Measurements from ENCODE around the gene SECISBP2L.
A peak's percentile ranks its signal among the peaks of the same experiment; 100 is the strongest.

SECISBP2L gene

GRCh38 chr15:48992545-48992944 lies 53.7 kb downstream of the SECISBP2L start:
- Mint-ChIP-seq H3K27me3 (no peaks in the 10 kb centered on the region), H3K36me3 (peaks cover 38 to 55% of the 10 kb centered on the region in 2 donors), H3K4me1 (peaks cover 6 to 12% of the 10 kb centered on the region in 2 donors), H3K27ac (peak overlapping the region; percentile 79), H3K9me3 (no peaks in the 10 kb centered on the region), H3K4me3 (no peak overlapping the region)
- ATAC-seq (replicated peaks) (peak; percentile 100), DNase-seq (peak; percentile 26)

GRCh38 chr15:48992096-48992495 lies 54.1 kb downstream of the SECISBP2L start:
- Mint-ChIP-seq H3K4me3 (no peak overlapping the region), H3K9me3 (no peaks in the 10 kb centered on the region), H3K27me3 (no peaks in the 10 kb centered on the region), H3K36me3 (peaks cover 33 to 51% of the 10 kb centered on the region in 2 donors), H3K4me1 (peaks cover 6 to 12% of the 10 kb centered on the region in 2 donors), H3K27ac (peak overlapping the region; percentile 79)
- ATAC-seq (replicated peaks) (peak in 1 of 2 donors; percentile 38), DNase-seq (no peak)

- Mint-ChIP-seq H3K27me3 (no peaks in the 10 kb centered on the region), H3K27ac (no peak overlapping the region), H3K4me1 (peaks cover 6 to 12% of the 10 kb centered on the region in 2 donors), H3K9me3 (no peaks in the 10 kb centered on the region), H3K4me3 (no peak overlapping the region), H3K36me3 (peaks cover 18 to 33% of the 10 kb centered on the region in 2 donors)
- ATAC-seq (replicated peaks), result no peak
- no peak for DNase-seq
These were observed 57.1 kb downstream of the SECISBP2L start for GRCh38 chr15:48989170-48989569.

GRCh38 chr15:48987142-48987541 lies 59.1 kb downstream of the SECISBP2L start:
- no peak overlapping the region for H3K27ac Mint-ChIP-seq
- H3K27me3 Mint-ChIP-seq, result peaks cover 0 to 5% of the 10 kb centered on the region in 2 donors
- DNase-seq (no peak), ATAC-seq (replicated peaks) (no peak)
- peaks cover 9 to 18% of the 10 kb centered on the region in 2 donors for H3K36me3 Mint-ChIP-seq
- no peaks in the 10 kb centered on the region for H3K9me3 Mint-ChIP-seq
- no peak overlapping the region for H3K4me3 Mint-ChIP-seq
- H3K4me1 Mint-ChIP-seq, result peaks cover 0 to 1% of the 10 kb centered on the region in 2 donors

- no peak for ATAC-seq (replicated peaks)
- no peak overlapping the region for H3K27ac Mint-ChIP-seq
- DNase-seq, result no peak
- H3K4me3 Mint-ChIP-seq, result no peak overlapping the region
- H3K4me1 Mint-ChIP-seq, result no peaks in the 10 kb centered on the region
- H3K27me3 Mint-ChIP-seq, result peaks cover 5 to 14% of the 10 kb centered on the region in 2 donors
- H3K36me3 Mint-ChIP-seq, result peaks cover 5 to 15% of the 10 kb centered on the region in 2 donors
- no peaks in the 10 kb centered on the region for H3K9me3 Mint-ChIP-seq
These were observed 60.0 kb downstream of the SECISBP2L start for GRCh38 chr15:48986240-48986639.

- Mint-ChIP-seq H3K9me3 (no peaks in the 10 kb centered on the region), H3K4me1 (no peaks in the 10 kb centered on the region), H3K27me3 (peaks cover 5 to 20% of the 10 kb centered on the region in 2 donors), H3K36me3 (peaks cover 5 to 12% of the 10 kb centered on the region in 2 donors), H3K27ac (peak overlapping the region; percentile 42), H3K4me3 (no peak overlapping the region)
- ATAC-seq (replicated peaks), result no peak
- no peak for DNase-seq
These were observed 60.7 kb downstream of the SECISBP2L start for GRCh38 chr15:48985516-48985915.

GRCh38 chr15:48984811-48985352 lies 61.4 kb downstream of the SECISBP2L start:
- Mint-ChIP-seq H3K4me1 (no peaks in the 10 kb centered on the region), H3K9me3 (no peaks in the 10 kb centered on the region), H3K4me3 (no peak overlapping the region), H3K36me3 (peaks cover 3 to 8% of the 10 kb centered on the region in 2 donors), H3K27ac (no peak overlapping the region), H3K27me3 (peaks cover 7 to 23% of the 10 kb centered on the region in 2 donors)
- DNase-seq (no peak), ATAC-seq (replicated peaks) (no peak)

GRCh38 chr15:48984021-48984710 lies 62.1 kb downstream of the SECISBP2L start:
- no peaks in the 10 kb centered on the region for H3K9me3 Mint-ChIP-seq
- no peak overlapping the region for H3K27ac Mint-ChIP-seq
- no peak overlapping the region for H3K4me3 Mint-ChIP-seq
- H3K4me1 Mint-ChIP-seq, result no peaks in the 10 kb centered on the region
- H3K27me3 Mint-ChIP-seq, result peaks cover 10 to 26% of the 10 kb centered on the region in 2 donors
- peaks cover 3 to 8% of the 10 kb centered on the region in 2 donors for H3K36me3 Mint-ChIP-seq
- no peak for DNase-seq
- no peak for ATAC-seq (replicated peaks)

GRCh38 chr15:48983300-48983699 lies 62.9 kb downstream of the SECISBP2L start:
- ATAC-seq (replicated peaks), result no peak

GRCh38 chr15:48981941-48982340 lies 64.3 kb downstream of the SECISBP2L start:
- DNase-seq, result no peak
- no peak overlapping the region for H3K27ac Mint-ChIP-seq
- H3K9me3 Mint-ChIP-seq, result no peaks in the 10 kb centered on the region
- H3K36me3 Mint-ChIP-seq, result no peaks in the 10 kb centered on the region
- H3K27me3 Mint-ChIP-seq, result peaks cover 20 to 34% of the 10 kb centered on the region in 2 donors
- no peak overlapping the region for H3K4me3 Mint-ChIP-seq
- H3K4me1 Mint-ChIP-seq, result no peaks in the 10 kb centered on the region
- ATAC-seq (replicated peaks), result no peak

More at GRCh38 chr15:48983300-48983699, 62.9 kb downstream of the SECISBP2L start:
- H3K27ac Mint-ChIP-seq, result peak overlapping the region; percentile 37
- no peaks in the 10 kb centered on the region for H3K4me1 Mint-ChIP-seq
- no peak overlapping the region for H3K4me3 Mint-ChIP-seq
- peaks cover 15 to 26% of the 10 kb centered on the region in 2 donors for H3K27me3 Mint-ChIP-seq
- DNase-seq, result no peak
- H3K9me3 Mint-ChIP-seq, result no peaks in the 10 kb centered on the region
- peaks cover 3 to 5% of the 10 kb centered on the region in 2 donors for H3K36me3 Mint-ChIP-seq

GRCh38 chr15:48978638-48979037 lies 67.6 kb downstream of the SECISBP2L start:
- Mint-ChIP-seq H3K9me3 (no peaks in the 10 kb centered on the region), H3K36me3 (no peaks in the 10 kb centered on the region), H3K27me3 (peaks cover 25 to 60% of the 10 kb centered on the region in 2 donors), H3K4me3 (no peak overlapping the region), H3K27ac (no peak overlapping the region), H3K4me1 (peaks cover 0 to 1% of the 10 kb centered on the region in 2 donors)
- no peak for ATAC-seq (replicated peaks)
- DNase-seq, result no peak

- Mint-ChIP-seq H3K27ac (no peak overlapping the region), H3K9me3 (no peaks in the 10 kb centered on the region), H3K4me3 (peak overlapping the region in 1 of 2 donors; percentile 50)
These were observed 69.7 kb downstream of the SECISBP2L start for GRCh38 chr15:48976444-48977088.

GRCh38 chr15:48975472-48976419 lies 70.5 kb downstream of the SECISBP2L start:
- H3K27me3 Mint-ChIP-seq, result peaks cover 32 to 58% of the 10 kb centered on the region in 2 donors
- H3K9me3 Mint-ChIP-seq, result no peaks in the 10 kb centered on the region
- H3K27ac Mint-ChIP-seq, result peak overlapping the region; percentile 25
- no peaks in the 10 kb centered on the region for H3K36me3 Mint-ChIP-seq
- H3K4me3 Mint-ChIP-seq, result peak overlapping the region; percentile 50 to 75
- peak; percentile 98 for ATAC-seq (replicated peaks)
- peak; percentile 69 for DNase-seq
- H3K4me1 Mint-ChIP-seq, result peaks cover 0 to 1% of the 10 kb centered on the region in 2 donors

More at GRCh38 chr15:48976444-48977088, 69.7 kb downstream of the SECISBP2L start:
- H3K36me3 Mint-ChIP-seq, result no peaks in the 10 kb centered on the region
- H3K27me3 Mint-ChIP-seq, result peaks cover 33 to 60% of the 10 kb centered on the region in 2 donors
- no peak for DNase-seq
- no peak for ATAC-seq (replicated peaks)
- H3K4me1 Mint-ChIP-seq, result peaks cover 0 to 1% of the 10 kb centered on the region in 2 donors

GRCh38 chr15:48974882-48975281 lies 71.4 kb downstream of the SECISBP2L start:
- ATAC-seq (replicated peaks), result no peak
- Mint-ChIP-seq H3K27me3 (peaks cover 37 to 61% of the 10 kb centered on the region in 2 donors), H3K36me3 (no peaks in the 10 kb centered on the region), H3K4me1 (peaks cover 0 to 1% of the 10 kb centered on the region in 2 donors), H3K27ac (no peak overlapping the region), H3K9me3 (no peaks in the 10 kb centered on the region), H3K4me3 (no peak overlapping the region)
- DNase-seq, result no peak

All from stimulated activated naive B cell treated with anti-CD40 and anti-IgM and Interleukin-4, amounts not matched to agents 10 μg/mL and 1 μg/mL and 100 μg/mL, for 72 hours (primary cell).